Stimulated activated naive CD8-positive, alpha-beta T cell treated with anti-CD3 and anti-CD28 coated beads, Interleukin-15, amount 100 ng/mL, for 72 hours (primary cell): ENCODE data around the gene SHKBP1.

ENCODE experiments used
- ATAC-seq: fragments of 150-1000 bp; cut with Tn5 transposase; 2 replicates; pipeline ENCODE4 v1.10.0; 2021; ENCODE audit warnings: mild to moderate bottlenecking, moderate library complexity
- DNase-seq, 2 donors: peaks; one replicate each; pipeline ENCODE4 v3.0.0; 2021 to 2022
- H3K27ac Mint-ChIP-seq, 2 donors: one replicate each; pipeline ENCODE4 v1.8.0; 2022; ENCODE audit warnings: mild to moderate bottlenecking in 2 of 2, mixed read lengths in 2 of 2, moderate library complexity in 2 of 2
- H3K27me3 Mint-ChIP-seq: one replicate; pipeline ENCODE4 v1.8.0; 2022; ENCODE audit warnings: mixed read lengths
- H3K4me1 Mint-ChIP-seq: one replicate; pipeline ENCODE4 v1.8.0; 2022; ENCODE audit warnings: mild to moderate bottlenecking, mixed read lengths
- H3K4me3 Mint-ChIP-seq, 2 donors: one replicate each; pipeline ENCODE4 v1.8.0; 2022; ENCODE audit warnings: mild to moderate bottlenecking in 2 of 2, mixed read lengths in 2 of 2, moderate library complexity in 1 of 2
- H3K9me3 Mint-ChIP-seq, 2 donors: one replicate each; pipeline ENCODE4 v1.8.0; 2022; ENCODE audit warnings: mixed read lengths in 2 of 2

The SHKBP1 gene

DNA sequence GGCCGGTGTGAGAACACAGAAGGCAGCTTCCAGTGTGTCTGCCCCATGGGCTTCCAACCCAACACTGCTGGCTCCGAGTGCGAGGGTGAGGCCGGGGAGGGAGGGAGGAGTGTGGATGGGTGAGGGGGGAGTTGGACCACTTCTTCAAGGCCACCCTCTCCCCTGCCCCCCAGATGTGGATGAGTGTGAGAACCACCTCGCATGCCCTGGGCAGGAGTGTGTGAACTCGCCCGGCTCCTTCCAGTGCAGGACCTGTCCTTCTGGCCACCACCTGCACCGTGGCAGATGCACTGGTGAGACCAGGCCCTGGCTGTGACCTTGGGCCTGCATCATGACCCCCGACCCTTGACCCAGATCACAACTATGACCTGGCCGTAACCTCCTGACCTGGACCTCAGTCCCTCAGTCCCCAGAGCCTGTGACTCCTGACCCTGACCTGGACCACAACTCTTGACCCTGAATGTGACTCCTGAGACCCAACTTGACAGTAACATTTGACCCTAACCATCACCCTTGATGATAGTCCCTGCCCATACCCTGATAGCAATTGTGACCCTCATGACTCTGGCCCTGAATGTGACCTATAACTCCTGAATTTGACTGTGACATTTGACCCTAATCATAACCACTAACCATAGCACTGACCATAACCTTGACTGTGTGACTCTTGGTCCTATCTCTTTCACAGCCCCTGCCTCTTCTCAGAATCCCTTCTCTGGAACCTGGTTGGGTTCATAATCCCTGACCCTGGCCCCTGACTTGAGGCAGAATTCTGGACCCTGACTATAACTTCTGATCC lies 35.4 kb downstream of the SHKBP1 start:
- DNase-seq (no peak), ATAC-seq (no peak)
- H3K9me3 Mint-ChIP-seq = no peaks in the 10 kb centered on the region
- H3K27ac Mint-ChIP-seq = no peak overlapping the region
- H3K4me1 Mint-ChIP-seq = peaks cover 82% of the 10 kb centered on the region
- H3K27me3 Mint-ChIP-seq = no peaks in the 10 kb centered on the region
- peak overlapping the region in 1 of 2 donors; percentile 92 for H3K4me3 Mint-ChIP-seq

DNA sequence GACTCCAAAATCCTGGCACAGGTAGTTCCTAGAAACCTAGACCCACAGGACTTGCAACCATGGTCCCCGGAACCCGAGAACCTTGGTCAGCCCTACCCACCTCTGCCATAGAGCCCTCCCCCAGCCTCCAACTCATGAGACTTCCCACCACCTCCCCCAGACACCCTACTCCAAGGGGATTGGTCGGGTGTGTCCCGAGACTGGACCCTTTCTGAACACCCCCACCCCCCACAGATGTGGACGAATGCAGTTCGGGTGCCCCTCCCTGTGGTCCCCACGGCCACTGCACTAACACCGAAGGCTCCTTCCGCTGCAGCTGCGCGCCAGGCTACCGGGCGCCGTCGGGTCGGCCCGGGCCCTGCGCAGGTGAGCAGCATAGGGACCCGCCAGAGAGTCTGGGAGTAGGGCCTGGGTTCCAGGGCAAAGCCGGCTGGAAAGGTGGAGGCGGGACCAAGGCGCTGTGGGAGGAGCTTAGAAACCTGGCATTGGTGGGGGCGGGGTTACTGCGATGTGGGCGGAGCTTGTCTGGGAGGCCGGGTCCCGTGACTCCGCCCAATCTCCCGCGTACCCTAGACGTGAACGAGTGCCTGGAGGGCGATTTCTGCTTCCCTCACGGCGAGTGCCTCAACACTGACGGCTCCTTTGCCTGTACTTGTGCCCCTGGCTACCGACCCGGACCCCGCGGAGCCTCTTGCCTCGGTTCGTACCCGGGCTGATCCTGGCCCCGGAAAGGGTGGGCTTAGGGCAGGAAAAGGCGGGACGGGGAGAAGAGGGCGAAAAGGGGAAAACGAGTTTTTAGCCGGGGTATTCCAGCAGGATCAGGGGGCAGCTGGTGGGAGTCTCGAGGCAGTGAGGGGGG lies 36.4 kb downstream of the SHKBP1 start:
- H3K4me1 Mint-ChIP-seq = peaks cover 72% of the 10 kb centered on the region
- DNase-seq = peak; percentile 83 to 85
- peak overlapping the region; percentile 92 to 98 for H3K4me3 Mint-ChIP-seq
- no peaks in the 10 kb centered on the region for H3K27me3 Mint-ChIP-seq
- peak; percentile 33 for ATAC-seq
- H3K9me3 Mint-ChIP-seq = no peaks in the 10 kb centered on the region
- H3K27ac Mint-ChIP-seq = peak overlapping the region; percentile 96 to 98

DNA sequence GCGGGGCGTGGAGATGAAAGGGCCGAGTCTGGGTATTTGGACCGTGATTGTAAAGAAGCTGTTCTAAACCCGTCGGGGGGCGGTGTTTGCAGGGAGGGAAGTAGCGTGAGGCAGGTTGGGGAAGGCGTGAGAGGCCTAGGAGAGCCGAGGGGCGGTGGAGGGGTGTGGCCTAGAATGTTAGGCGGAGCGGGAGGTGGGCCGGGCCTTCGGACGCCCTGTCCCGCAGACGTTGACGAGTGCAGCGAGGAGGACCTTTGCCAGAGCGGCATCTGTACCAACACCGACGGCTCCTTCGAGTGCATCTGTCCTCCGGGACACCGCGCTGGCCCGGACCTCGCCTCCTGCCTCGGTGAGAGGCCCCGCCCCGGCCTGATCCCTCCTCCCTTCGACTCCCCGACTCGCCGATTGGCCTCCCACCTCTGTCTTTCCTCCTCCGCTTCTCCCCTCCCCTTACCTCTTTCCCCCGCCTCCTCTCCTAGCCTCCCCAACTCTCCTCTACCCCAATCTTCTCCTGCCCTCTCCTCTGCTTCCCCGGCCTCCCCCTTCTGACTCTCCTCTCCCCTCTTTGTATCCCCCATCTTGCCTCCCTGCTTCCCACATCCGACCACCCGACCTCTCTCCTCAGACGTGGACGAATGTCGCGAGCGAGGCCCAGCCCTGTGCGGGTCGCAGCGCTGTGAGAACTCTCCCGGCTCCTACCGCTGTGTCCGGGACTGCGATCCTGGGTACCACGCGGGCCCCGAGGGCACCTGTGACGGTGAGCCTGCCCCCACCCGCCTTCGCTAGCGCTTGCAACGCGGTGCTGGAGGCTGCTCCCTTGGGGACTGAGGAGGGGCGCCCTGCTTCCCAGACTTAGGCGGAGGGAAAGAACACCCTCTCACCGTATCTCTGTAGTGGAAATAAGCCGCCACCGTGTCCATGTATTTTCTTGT lies 37.3 kb downstream of the SHKBP1 start:
- Mint-ChIP-seq H3K9me3 (no peaks in the 10 kb centered on the region), H3K4me3 (peak overlapping the region; percentile 92 to 98), H3K27me3 (no peaks in the 10 kb centered on the region), H3K4me1 (peaks cover 64% of the 10 kb centered on the region), H3K27ac (peak overlapping the region; percentile 98 to 99)
- peak; percentile 88 to 89 for DNase-seq
- ATAC-seq = peak; percentile 72

DNA sequence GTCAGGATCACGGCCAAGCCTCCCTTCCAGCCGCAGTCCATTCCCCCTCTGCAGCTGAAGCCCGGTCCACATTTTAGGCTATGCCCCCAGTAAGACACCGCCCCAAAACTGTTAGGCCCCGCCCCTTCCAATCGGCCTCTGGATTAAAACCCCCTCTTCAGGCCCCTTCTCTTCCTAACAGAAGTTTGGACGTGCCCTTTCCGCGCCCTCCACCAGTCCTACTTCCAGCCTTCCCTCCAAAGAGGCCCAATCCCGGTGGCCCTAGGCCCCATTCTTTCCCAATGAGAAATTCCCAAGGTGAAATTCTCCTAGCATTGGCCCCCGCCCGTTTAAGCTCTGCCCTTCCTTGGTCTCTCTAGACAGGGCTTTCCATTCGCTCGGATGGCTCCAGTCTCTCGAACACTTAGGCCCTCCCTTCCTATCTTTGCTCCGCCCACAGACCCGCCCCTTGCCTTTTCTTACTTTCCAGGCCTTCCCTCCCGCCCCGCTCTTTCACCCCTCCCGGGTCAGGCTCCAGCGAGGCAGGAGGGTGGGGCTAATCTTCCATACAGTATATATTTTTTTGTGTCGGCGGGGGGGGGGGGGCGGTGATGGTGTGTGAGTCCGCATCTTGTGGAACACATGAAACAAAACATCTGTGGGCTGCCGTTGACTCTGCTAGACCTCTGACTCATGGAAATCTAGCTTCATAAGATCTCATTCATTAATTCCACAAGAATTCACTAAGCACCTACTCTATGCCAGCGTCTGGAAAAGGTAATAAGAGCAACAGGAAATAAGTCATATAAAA lies 38.1 kb downstream of the SHKBP1 start:
- peak overlapping the region; percentile 92 to 98 for H3K4me3 Mint-ChIP-seq
- ATAC-seq = peak; percentile 47
- peaks cover 67% of the 10 kb centered on the region for H3K4me1 Mint-ChIP-seq
- H3K27ac Mint-ChIP-seq = peak overlapping the region; percentile 98 to 99
- H3K9me3 Mint-ChIP-seq = no peaks in the 10 kb centered on the region
- no peaks in the 10 kb centered on the region for H3K27me3 Mint-ChIP-seq
- DNase-seq = peak; percentile 74 to 85

DNA sequence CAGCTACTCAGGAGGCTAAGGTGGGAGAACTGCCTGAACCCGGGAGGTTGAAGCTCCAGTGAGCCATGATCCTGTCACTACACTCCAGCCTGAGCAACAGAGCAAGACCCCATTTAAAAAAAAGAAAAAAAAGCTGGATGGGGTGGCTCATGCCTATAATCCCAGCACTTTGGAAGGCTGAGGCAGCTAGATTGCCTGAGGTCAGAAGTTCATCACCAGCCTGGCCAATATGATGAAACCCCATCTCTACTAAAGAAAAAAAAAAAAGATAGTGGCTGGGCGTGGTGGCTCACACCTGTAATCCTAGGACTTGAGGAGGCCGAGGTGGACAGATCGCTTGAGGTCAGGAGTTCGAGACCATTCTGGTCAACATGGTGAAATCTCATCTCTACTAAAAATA lies 39.5 kb downstream of the SHKBP1 start:
- H3K9me3 Mint-ChIP-seq = no peaks in the 10 kb centered on the region
- no peak for ATAC-seq
- H3K27ac Mint-ChIP-seq = peak overlapping the region in 1 of 2 donors; percentile 2
- H3K27me3 Mint-ChIP-seq = no peaks in the 10 kb centered on the region
- no peak overlapping the region for H3K4me3 Mint-ChIP-seq
- DNase-seq = no peak
- peaks cover 58% of the 10 kb centered on the region for H3K4me1 Mint-ChIP-seq

DNA sequence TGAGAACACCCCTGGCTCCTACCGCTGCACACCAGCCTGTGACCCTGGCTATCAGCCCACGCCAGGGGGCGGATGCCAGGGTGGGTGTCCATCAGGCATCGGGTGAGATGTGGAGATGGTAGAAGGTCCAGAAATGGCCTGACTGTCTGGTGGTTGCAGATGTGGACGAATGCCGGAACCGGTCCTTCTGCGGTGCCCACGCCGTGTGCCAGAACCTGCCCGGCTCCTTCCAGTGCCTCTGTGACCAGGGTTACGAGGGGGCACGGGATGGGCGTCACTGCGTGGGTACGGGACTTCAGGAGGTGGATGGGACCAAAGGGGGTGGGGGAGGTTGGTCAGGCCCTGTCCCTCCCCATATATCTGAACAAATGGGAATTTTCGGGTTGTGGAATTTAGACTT lies 40.3 kb downstream of the SHKBP1 start:
- ATAC-seq (no peak), DNase-seq (no peak)
- Mint-ChIP-seq H3K9me3 (no peaks in the 10 kb centered on the region), H3K27me3 (no peaks in the 10 kb centered on the region), H3K4me1 (peaks cover 56% of the 10 kb centered on the region), H3K27ac (no peak overlapping the region), H3K4me3 (no peak overlapping the region)

DNA sequence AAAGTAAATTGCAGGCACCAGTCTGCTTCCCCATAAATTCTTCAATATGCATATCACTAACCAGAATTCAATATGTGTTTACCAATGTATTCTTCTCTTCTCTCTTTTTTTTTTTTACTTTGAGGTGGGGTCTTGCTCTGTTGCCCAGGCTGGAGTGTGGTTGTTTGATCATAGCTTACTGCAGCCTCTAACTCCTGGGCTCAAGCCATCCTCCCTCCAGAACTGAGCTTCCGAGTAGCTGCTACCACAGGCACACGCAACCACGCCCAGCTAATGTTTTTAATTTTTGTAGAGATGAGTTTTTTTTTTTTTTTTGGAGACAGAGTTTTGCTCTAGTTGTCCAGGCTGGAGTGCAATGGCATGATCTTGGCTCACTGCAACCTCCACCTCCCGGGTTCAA lies 41.3 kb downstream of the SHKBP1 start:
- no peaks in the 10 kb centered on the region for H3K27me3 Mint-ChIP-seq
- no peak overlapping the region for H3K27ac Mint-ChIP-seq
- no peak for ATAC-seq
- H3K4me3 Mint-ChIP-seq = no peak overlapping the region
- no peak for DNase-seq
- peaks cover 45% of the 10 kb centered on the region for H3K4me1 Mint-ChIP-seq
- H3K9me3 Mint-ChIP-seq = no peaks in the 10 kb centered on the region

DNA sequence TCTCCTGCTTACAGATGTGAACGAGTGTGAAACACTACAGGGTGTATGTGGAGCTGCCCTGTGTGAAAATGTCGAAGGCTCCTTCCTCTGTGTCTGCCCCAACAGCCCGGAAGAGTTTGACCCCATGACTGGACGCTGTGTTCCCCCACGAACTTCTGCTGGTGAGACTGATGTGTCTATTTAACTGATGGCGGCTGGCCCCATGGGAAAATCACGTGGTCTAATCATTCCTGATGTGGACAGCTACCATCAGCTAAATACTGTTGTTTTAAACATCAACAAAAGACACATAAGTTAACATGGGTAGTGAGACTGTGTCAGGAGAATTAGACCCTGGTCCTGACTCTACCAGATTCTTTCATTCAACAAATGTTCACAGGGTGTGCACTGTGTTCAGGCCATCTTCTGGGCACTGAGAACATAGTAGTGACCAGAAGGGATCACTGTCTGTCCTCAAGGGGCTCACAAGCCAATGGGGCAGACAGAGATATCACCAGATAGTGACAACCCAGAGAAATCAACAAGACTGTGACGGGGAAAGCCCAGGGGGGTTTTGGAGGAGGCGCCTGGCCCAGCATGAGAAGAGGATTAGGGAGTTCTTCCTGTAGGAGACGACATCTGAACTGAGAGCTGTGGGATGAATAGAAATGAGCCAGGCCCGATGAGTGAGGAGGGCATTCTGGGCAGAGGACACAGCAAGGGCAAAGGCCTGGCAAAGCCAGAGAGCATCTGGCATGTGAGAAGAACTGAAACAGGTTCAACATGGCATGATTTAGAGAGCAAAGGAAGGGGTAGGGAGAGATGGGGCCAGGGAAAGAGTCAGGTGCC lies 42.9 kb downstream of the SHKBP1 start:
- H3K4me1 Mint-ChIP-seq = peaks cover 35% of the 10 kb centered on the region
- ATAC-seq = no peak
- peak overlapping the region; percentile 3 to 70 for H3K27ac Mint-ChIP-seq
- no peaks in the 10 kb centered on the region for H3K27me3 Mint-ChIP-seq
- H3K4me3 Mint-ChIP-seq = peak overlapping the region in 1 of 2 donors; percentile 11
- no peaks in the 10 kb centered on the region for H3K9me3 Mint-ChIP-seq
- DNase-seq = no peak

DNA sequence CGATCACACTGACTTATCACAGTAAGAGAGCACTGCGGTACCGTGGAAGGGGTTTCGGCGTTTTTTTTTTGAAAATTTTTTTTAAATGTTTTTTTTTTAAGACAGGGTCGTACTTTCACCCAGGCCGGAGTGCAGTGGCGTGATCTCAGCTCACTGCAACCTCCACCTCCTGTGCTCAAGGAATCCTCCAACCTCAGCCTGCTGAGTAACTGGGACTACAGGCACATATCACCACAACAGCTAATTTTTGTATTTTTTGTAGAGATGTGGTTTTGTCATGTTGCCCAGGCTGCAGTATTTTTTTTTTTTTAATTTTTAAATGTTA lies 43.5 kb downstream of the SHKBP1 start:
- peaks cover 29% of the 10 kb centered on the region for H3K4me1 Mint-ChIP-seq
- peak overlapping the region; percentile 2 to 70 for H3K27ac Mint-ChIP-seq
- no peaks in the 10 kb centered on the region for H3K27me3 Mint-ChIP-seq

DNA sequence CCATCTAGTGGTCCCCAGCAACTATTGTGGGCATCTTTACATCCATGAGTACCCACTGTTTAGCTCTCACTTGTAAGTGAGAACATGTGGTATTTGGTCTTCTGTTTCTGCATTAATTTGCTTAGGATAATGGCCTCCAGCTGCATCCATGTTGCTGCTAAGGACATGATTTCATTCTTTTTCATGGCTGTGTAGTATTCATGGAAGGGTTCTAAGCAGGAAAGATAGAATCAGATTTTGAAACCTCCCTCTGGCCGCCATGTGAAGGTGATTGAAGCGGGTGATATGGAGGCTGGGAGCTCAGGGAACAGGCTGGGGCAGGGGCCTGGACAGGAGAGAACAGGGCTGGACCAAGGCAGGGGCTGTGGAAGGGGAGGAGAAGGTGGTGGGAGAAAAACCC lies 44.6 kb downstream of the SHKBP1 start:
- Mint-ChIP-seq H3K27me3 (no peaks in the 10 kb centered on the region), H3K9me3 (no peaks in the 10 kb centered on the region), H3K4me1 (peaks cover 22% of the 10 kb centered on the region), H3K27ac (peak overlapping the region in 1 of 2 donors; percentile 79), H3K4me3 (no peak overlapping the region)
- no peak for DNase-seq
- ATAC-seq = no peak

More for the DNA sequence above, 43.5 kb downstream of the SHKBP1 start:
- Mint-ChIP-seq H3K4me3 (no peak overlapping the region), H3K9me3 (no peaks in the 10 kb centered on the region)
- ATAC-seq (no peak), DNase-seq (no peak)

DNA sequence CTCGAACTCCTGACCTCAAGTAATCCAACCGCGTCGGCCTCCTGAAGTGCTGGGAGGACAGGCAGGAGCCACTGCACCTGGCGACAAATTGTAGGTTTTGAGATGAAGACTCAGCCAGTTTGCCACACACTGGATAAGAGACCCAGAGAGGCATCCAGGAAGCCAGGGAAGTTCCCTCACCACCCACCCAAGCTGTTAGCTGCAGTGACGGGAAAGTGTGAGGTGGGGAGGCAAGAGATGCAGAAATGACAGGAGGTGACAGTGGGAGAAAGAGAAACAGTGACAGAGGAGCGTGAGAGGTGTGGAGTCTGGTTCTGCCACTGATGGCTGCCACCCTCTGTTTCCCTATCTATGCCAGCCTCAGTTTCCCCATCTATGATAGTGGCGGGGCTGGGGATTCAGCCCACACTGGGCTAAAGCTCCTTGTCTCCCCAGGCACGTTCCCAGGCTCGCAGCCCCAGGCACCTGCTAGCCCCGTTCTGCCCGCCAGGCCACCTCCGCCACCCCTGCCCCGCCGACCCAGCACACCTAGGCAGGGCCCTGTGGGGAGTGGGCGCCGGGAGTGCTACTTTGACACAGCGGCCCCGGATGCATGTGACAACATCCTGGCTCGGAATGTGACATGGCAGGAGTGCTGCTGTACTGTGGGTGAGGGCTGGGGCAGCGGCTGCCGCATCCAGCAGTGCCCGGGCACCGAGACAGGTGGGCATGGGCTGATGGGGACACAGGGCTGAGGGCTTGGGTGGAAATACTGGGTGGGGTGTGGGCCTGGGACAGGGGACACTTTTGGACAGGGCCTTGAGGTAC lies 45.5 kb downstream of the SHKBP1 start:
- H3K9me3 Mint-ChIP-seq = no peaks in the 10 kb centered on the region
- ATAC-seq (no peak), DNase-seq (no peak)
- H3K4me1 Mint-ChIP-seq = peaks cover 22% of the 10 kb centered on the region
- H3K27me3 Mint-ChIP-seq = no peaks in the 10 kb centered on the region
- no peak overlapping the region for H3K4me3 Mint-ChIP-seq
- H3K27ac Mint-ChIP-seq = peak overlapping the region in 1 of 2 donors; percentile 35

DNA sequence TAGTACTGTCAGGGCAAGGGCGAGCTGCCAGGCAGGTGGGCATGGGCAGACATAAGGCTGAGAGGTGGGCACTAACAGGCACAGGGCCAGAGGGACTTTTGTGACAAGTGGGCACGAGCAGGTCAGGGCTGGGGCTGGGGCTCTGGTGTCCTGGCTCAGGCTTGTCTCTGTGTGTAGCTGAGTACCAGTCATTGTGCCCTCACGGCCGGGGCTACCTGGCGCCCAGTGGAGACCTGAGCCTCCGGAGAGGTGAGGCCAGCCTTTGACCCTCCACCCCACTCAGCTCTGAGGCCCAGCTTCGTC lies 46.1 kb downstream of the SHKBP1 start:
- peak overlapping the region in 1 of 2 donors; percentile 35 for H3K27ac Mint-ChIP-seq
- ATAC-seq (no peak), DNase-seq (no peak)
- H3K27me3 Mint-ChIP-seq = no peaks in the 10 kb centered on the region
- H3K4me3 Mint-ChIP-seq = no peak overlapping the region
- no peaks in the 10 kb centered on the region for H3K9me3 Mint-ChIP-seq
- H3K4me1 Mint-ChIP-seq = peaks cover 22% of the 10 kb centered on the region

DNA sequence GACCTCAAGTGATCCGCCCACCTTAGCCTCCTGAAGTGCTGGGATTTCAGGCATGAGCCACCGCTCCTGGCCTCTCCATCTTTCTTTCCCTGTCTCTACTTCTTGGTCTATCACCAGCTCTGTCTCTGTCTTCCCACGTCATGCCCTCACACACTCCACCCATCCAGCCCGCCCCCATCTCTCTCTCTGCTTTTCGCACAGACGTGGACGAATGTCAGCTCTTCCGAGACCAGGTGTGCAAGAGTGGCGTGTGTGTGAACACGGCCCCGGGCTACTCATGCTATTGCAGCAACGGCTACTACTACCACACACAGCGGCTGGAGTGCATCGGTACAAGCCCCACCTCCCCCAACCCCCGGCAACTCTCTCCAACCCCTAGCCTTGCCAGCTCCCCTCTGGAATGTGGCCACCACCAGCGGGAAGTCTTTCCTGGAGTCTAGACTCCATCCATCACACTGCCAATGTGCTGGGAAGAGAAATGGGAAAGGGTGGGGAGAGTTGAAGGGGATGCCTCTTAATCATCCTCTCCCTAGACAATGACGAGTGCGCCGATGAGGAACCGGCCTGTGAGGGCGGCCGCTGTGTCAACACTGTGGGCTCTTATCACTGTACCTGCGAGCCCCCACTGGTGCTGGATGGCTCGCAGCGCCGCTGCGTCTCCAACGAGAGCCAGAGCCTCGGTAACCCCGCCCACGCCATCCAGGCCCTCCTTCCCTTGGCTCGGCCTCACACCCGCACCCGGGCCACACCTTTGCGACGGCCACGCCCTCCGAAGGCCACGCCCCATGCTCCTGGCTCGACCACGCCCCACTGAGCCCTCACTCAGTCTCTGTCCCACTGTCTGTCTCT lies 47.0 kb downstream of the SHKBP1 start:
- peak overlapping the region in 1 of 2 donors; percentile 74 for H3K27ac Mint-ChIP-seq
- H3K4me3 Mint-ChIP-seq = no peak overlapping the region
- no peak for DNase-seq
- no peak for ATAC-seq
- no peaks in the 10 kb centered on the region for H3K27me3 Mint-ChIP-seq
- no peaks in the 10 kb centered on the region for H3K9me3 Mint-ChIP-seq
- peaks cover 22% of the 10 kb centered on the region for H3K4me1 Mint-ChIP-seq
